Ishikawa (cell line): ENCODE measurements around the gene PARD3.

Experiments used
- CEBPB ChIP-seq: IDR thresholded peaks from 2 replicates; pipeline ENCODE4 v1.6.1; 2012
- CREB1 ChIP-seq: IDR thresholded peaks from 2 replicates; pipeline ENCODE4 v1.6.1; 2012; ENCODE audit warnings: low read depth
- EGR1 ChIP-seq: IDR thresholded peaks from 2 replicates; pipeline ENCODE4 v1.6.1; 2012
- EP300 ChIP-seq: IDR thresholded peaks from 2 replicates; pipeline ENCODE4 v1.6.1; 2012; ENCODE audit warnings: borderline replicate concordance
- FOXM1 ChIP-seq: IDR thresholded peaks from 2 replicates; pipeline ENCODE4 v1.6.1; 2012; ENCODE audit warnings: low read depth, borderline replicate concordance
- NFIC ChIP-seq: IDR thresholded peaks from 2 replicates; pipeline ENCODE4 v1.6.1; 2012
- RAD21 ChIP-seq: IDR thresholded peaks from 2 replicates; pipeline ENCODE4 v1.6.1; 2012; ENCODE audit warnings: low read depth
- REST ChIP-seq: IDR thresholded peaks from 2 replicates; pipeline ENCODE4 v1.6.1; 2012; ENCODE audit warnings: low read depth, mild to moderate bottlenecking
- TAF1 ChIP-seq: IDR thresholded peaks from 2 replicates; pipeline ENCODE4 v1.6.1; 2012; ENCODE audit warnings: low read depth, mild to moderate bottlenecking
- TCF12 ChIP-seq: IDR thresholded peaks from 2 replicates; pipeline ENCODE4 v1.6.1; 2012; ENCODE audit warnings: low read depth
- TEAD4 ChIP-seq: IDR thresholded peaks from 2 replicates; pipeline ENCODE4 v1.6.1; 2012
- YY1 ChIP-seq: IDR thresholded peaks from 2 replicates; pipeline ENCODE4 v1.6.1; 2012; ENCODE audit warnings: low read depth
- ZBTB7A ChIP-seq: IDR thresholded peaks from 2 replicates; pipeline ENCODE4 v1.6.1; 2012; ENCODE audit warnings: low read depth
- TF ChIP-seq, protein P1 (sequence below): IDR thresholded peaks from 2 replicates; pipeline ENCODE4 v1.6.1; 2012
- TF ChIP-seq, protein P2 (sequence below): IDR thresholded peaks from 2 replicates; pipeline ENCODE4 v1.6.1; 2012

Gene PARD3

DNA sequence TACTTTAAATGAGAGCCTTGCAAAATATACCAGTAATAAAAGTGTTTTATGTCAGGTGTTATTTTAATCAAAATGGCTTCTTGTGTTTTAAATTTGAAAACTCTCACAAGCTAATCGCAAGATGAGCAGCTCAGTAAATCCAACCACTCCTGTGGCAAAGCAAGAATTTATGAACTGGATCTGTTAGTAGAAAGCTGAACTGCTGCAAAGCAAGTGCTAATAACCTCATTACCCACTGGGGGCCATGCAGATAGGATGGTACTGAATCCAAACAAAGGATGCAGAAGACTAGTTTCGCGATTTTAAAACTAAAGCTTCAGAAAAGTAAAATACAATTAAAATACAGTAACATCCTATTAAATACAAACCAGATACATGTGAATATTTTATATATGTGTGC lies 468.0 kb downstream of the PARD3 start:
- TF ChIP-seq TEAD4 (no peak), TCF12 (no peak), REST (no peak)

- TF ChIP-seq, protein P1, sequence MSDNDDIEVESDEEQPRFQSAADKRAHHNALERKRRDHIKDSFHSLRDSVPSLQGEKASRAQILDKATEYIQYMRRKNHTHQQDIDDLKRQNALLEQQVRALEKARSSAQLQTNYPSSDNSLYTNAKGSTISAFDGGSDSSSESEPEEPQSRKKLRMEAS, result no peak
- TF ChIP-seq RAD21, result no peak
- no peak for TF ChIP-seq TAF1
- TF ChIP-seq YY1, result no peak
- TF ChIP-seq EGR1, result no peak
- TF ChIP-seq NFIC, result no peak
- no peak for TF ChIP-seq TCF12
- no peak for TF ChIP-seq FOXM1
- no peak for TF ChIP-seq CREB1
- no peak for TF ChIP-seq ZBTB7A
- no peak for TF ChIP-seq REST
- no peak for TF ChIP-seq EP300
- TF ChIP-seq TEAD4, result no peak
- TF ChIP-seq, protein P2, sequence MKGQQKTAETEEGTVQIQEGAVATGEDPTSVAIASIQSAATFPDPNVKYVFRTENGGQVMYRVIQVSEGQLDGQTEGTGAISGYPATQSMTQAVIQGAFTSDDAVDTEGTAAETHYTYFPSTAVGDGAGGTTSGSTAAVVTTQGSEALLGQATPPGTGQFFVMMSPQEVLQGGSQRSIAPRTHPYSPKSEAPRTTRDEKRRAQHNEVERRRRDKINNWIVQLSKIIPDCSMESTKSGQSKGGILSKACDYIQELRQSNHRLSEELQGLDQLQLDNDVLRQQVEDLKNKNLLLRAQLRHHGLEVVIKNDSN, result no peak
- no peak for TF ChIP-seq CEBPB
Observed at GRCh38 chr10:34346516-34347100, 468.5 kb downstream of the PARD3 start.

- TF ChIP-seq RAD21, result no peak
- TF ChIP-seq CEBPB, result no peak
- no peak for TF ChIP-seq NFIC
- TF ChIP-seq TCF12, result no peak
- TF ChIP-seq, protein P1, result no peak
- no peak for TF ChIP-seq CREB1
- TF ChIP-seq REST, result no peak
- TF ChIP-seq EGR1, result no peak
- no peak for TF ChIP-seq FOXM1
- TF ChIP-seq TEAD4, result no peak
- no peak for TF ChIP-seq ZBTB7A
Observed at GRCh38 chr10:34345383-34345782, 469.7 kb downstream of the PARD3 start.

- no peak for TF ChIP-seq FOXM1
- no peak for TF ChIP-seq ZBTB7A
- TF ChIP-seq EP300, result no peak
- TF ChIP-seq CREB1, result no peak
- no peak for TF ChIP-seq EGR1
- TF ChIP-seq REST, result no peak
Observed at GRCh38 chr10:34343764-34344163, 471.3 kb downstream of the PARD3 start.
